SK-N-SH treated with all-trans-retinoic acid at 6 μM for 48 hours (cell line): ENCODE measurements around the gene SULT1B1.

Experiments
- ATAC-seq: fragments of 200-7000 bp; cut with Tn5 transposase; 3 replicates; pipeline ENCODE4 v1.9.1; 2020; ENCODE audit warnings: mild to moderate bottlenecking, moderate library complexity
- ARNTL ChIP-seq: fragments of 450-650 bp; formaldehyde crosslinking; IDR thresholded peaks from 2 replicates; pipeline ENCODE4 v1.5.0; 2020; ENCODE audit warnings: low read depth, mild to moderate bottlenecking, moderate library complexity, borderline replicate concordance
- BACH2 ChIP-seq: fragments of 250-450 bp; sonication (Bioruptor Pico); IDR thresholded peaks from 2 replicates; pipeline ENCODE4 v1.9.0; 2021; ENCODE audit warnings: mild to moderate bottlenecking, borderline replicate concordance
- CREB5 ChIP-seq: fragments of 250-450 bp; sonication (Bioruptor Pico); IDR thresholded peaks from 2 replicates; pipeline ENCODE4 v1.5.1; 2020; ENCODE audit warnings: low read depth, mild to moderate bottlenecking, moderate library complexity
- CSDC2 ChIP-seq: fragments of 250-450 bp; sonication (Bioruptor Pico); IDR thresholded peaks from 2 replicates; pipeline ENCODE4 v1.5.0; 2020; ENCODE audit warnings: mild to moderate bottlenecking, moderate library complexity
- ESRRG ChIP-seq: fragments of 250-450 bp; sonication (Bioruptor Pico); IDR thresholded peaks from 2 replicates; pipeline ENCODE4 v1.6.1; 2021; ENCODE audit warnings: mild to moderate bottlenecking
- GLIS3 ChIP-seq: fragments of 250-450 bp; sonication (Bioruptor Pico); IDR thresholded peaks from 2 replicates; pipeline ENCODE4 v1.5.0; 2020; ENCODE audit warnings: mild to moderate bottlenecking, moderate library complexity
- ISL1 ChIP-seq: fragments of 250-450 bp; sonication (Bioruptor Pico); IDR thresholded peaks from 2 replicates; pipeline ENCODE4 v2.1.2; 2022; ENCODE audit warnings: mild to moderate bottlenecking, moderate library complexity
- OSR1 ChIP-seq: fragments of 250-450 bp; sonication (Bioruptor Pico); IDR thresholded peaks from 2 replicates; pipeline ENCODE4 v1.8.0; 2022; ENCODE audit warnings: moderate library complexity, mild to moderate bottlenecking, inconsistent platforms
- PATZ1 ChIP-seq: fragments of 250-450 bp; sonication (Bioruptor Pico); IDR thresholded peaks from 2 replicates; pipeline ENCODE4 v1.8.0; 2020; ENCODE audit warnings: mild to moderate bottlenecking, moderate library complexity, borderline replicate concordance
- PPARA ChIP-seq: fragments of 250-450 bp; sonication (Bioruptor Pico); IDR thresholded peaks from 2 replicates; pipeline ENCODE4 v1.5.0; 2020; ENCODE audit warnings: mild to moderate bottlenecking, borderline replicate concordance
- RARB ChIP-seq: fragments of 250-450 bp; sonication (Bioruptor Pico); IDR thresholded peaks from 2 replicates; pipeline ENCODE4 v1.8.0; 2021; ENCODE audit warnings: mild to moderate bottlenecking, moderate library complexity
- SNAI2 ChIP-seq: fragments of 250-450 bp; sonication (Bioruptor Pico); IDR thresholded peaks from 2 replicates; pipeline ENCODE4 v1.5.0; 2020; ENCODE audit warnings: mild to moderate bottlenecking, moderate library complexity
- TCF4 ChIP-seq: fragments of 250-450 bp; sonication (Bioruptor Pico); IDR thresholded peaks from 2 replicates; pipeline ENCODE4 v1.8.0; 2021; ENCODE audit warnings: mild to moderate bottlenecking, moderate library complexity, borderline replicate concordance
- TOX ChIP-seq: fragments of 250-450 bp; sonication (Bioruptor Pico); IDR thresholded peaks from 2 replicates; pipeline ENCODE4 v1.8.0; 2021; ENCODE audit warnings: mild to moderate bottlenecking, moderate library complexity, borderline replicate concordance
- TSHZ2 ChIP-seq: fragments of 250-450 bp; sonication (Bioruptor Pico); IDR thresholded peaks from 2 replicates; pipeline ENCODE4 v1.5.0; 2020; ENCODE audit warnings: mild to moderate bottlenecking, moderate library complexity
- ZC3H10 ChIP-seq: fragments of 250-450 bp; sonication (Bioruptor Pico); IDR thresholded peaks from 2 replicates; pipeline ENCODE4 v1.5.1; 2021; ENCODE audit warnings: mild to moderate bottlenecking, moderate library complexity
- ZFP3 ChIP-seq: fragments of 250-450 bp; sonication (Bioruptor Pico); IDR thresholded peaks from 2 replicates; pipeline ENCODE4 v1.5.0; 2020; ENCODE audit warnings: mild to moderate bottlenecking, moderate library complexity
- ZFP30 ChIP-seq: fragments of 450-650 bp; formaldehyde crosslinking; IDR thresholded peaks from 2 replicates; pipeline ENCODE4 v1.5.0; 2022; ENCODE audit warnings: mild to moderate bottlenecking, moderate library complexity
- ZNF70 ChIP-seq: fragments of 450-650 bp; formaldehyde crosslinking; IDR thresholded peaks from 2 replicates; pipeline ENCODE4 v1.5.0; 2020; ENCODE audit warnings: mild to moderate bottlenecking, moderate library complexity
- ZNF8 ChIP-seq: fragments of 450-650 bp; formaldehyde crosslinking; IDR thresholded peaks from 2 replicates; pipeline ENCODE4 v1.5.0; 2020; ENCODE audit warnings: mild to moderate bottlenecking, moderate library complexity

Gene SULT1B1

GRCh38 chr4:69781458-69782418, 21.3 kb upstream of the SULT1B1 start (continued):
- TF ChIP-seq PPARA (CRISPR knock-in tag) (no peak), ZNF8 (CRISPR knock-in tag) (no peak), ARNTL (CRISPR knock-in tag) (no peak)

GRCh38 chr4:69780141-69780540, 19.7 kb upstream of the SULT1B1 start:
- TF ChIP-seq PPARA (CRISPR knock-in tag) (no peak), ZFP30 (CRISPR knock-in tag) (no peak), ESRRG (CRISPR knock-in tag) (no peak), TOX (CRISPR knock-in tag) (no peak), RARB (CRISPR knock-in tag) (no peak), ZC3H10 (CRISPR knock-in tag) (no peak), CREB5 (CRISPR knock-in tag) (no peak), TCF4 (CRISPR knock-in tag) (no peak), TSHZ2 (CRISPR knock-in tag) (no peak), CSDC2 (no peak)

GRCh38 chr4:69776696-69777095, 16.3 kb upstream of the SULT1B1 start:
- TF ChIP-seq ZC3H10 (CRISPR knock-in tag): no peak
- TF ChIP-seq GLIS3 (CRISPR knock-in tag): no peak
- TF ChIP-seq RARB (CRISPR knock-in tag): no peak
- no peak for TF ChIP-seq BACH2 (CRISPR knock-in tag)
- TF ChIP-seq SNAI2: no peak
- TF ChIP-seq ISL1: no peak
- no peak for TF ChIP-seq PPARA (CRISPR knock-in tag)
- no peak for TF ChIP-seq OSR1 (CRISPR knock-in tag)
- no peak for TF ChIP-seq CSDC2
- TF ChIP-seq ESRRG (CRISPR knock-in tag): no peak
- TF ChIP-seq ZFP3 (CRISPR knock-in tag): no peak
- TF ChIP-seq ZNF8 (CRISPR knock-in tag): no peak
- no peak for TF ChIP-seq TSHZ2 (CRISPR knock-in tag)
- TF ChIP-seq ARNTL (CRISPR knock-in tag): no peak
- no peak for TF ChIP-seq TCF4 (CRISPR knock-in tag)
- no peak for TF ChIP-seq ZNF70 (CRISPR knock-in tag)
- TF ChIP-seq PATZ1 (CRISPR knock-in tag): no peak
- ATAC-seq: no peak

More at GRCh38 chr4:69780141-69780540, 19.7 kb upstream of the SULT1B1 start:
- no peak for ATAC-seq
